Measurements from ENCODE around the gene FAM240A. TPM values are rescaled to one million over a fixed set of nuclear protein-coding genes. Genes with fewer than 3 reads are reported as not detected.

FAM240A gene
- total RNA-seq, 1 experiment from 2014 or later, result not detected

DNA sequence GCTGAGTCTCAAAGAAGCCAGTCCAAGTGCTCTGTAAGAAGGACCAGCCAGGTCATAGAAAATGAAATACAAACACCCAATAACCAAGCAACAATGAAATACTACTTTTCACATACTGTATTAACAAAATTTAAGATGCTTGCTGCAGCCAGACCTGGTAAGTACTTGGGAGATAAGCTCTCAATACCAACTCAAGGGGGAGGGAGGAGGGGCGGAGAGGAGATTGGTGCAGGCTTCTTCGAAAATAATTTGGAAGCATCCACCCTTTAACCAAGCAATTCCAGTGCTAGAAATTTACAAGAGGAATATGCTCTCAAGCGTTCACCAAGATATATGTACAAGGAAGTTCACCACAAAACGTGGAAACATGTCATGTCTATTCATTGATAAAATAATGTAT lies 38.6 kb upstream of the FAM240A start:
- Histone ChIP-seq H3K9me3 (no peaks in the 10 kb centered on the region), H3K4me3 (ENCODE audit: low read depth, low read length) (no peak overlapping the region), H3K4me1 (peaks cover 25% of the 10 kb centered on the region), H3K36me3 (ENCODE audit: control insufficient read depth, insufficient read depth, low read length) (no peaks in the 10 kb centered on the region), H3K27me3 (replicated peaks; ENCODE audit: control insufficient read depth, insufficient read depth, low read length) (no peaks in the 10 kb centered on the region)
- POLR2A ChIA-PET, result interaction anchor here (1.3 to 1.9 kb wide), 2 partner anchors 12 to 15 kb away, joined by 4 to 9 read pairs; no protein-coding TSS in a partner anchor
- H3K27ac Mint-ChIP-seq (ENCODE audit: unreplicated experiment), result peak overlapping the region; percentile 66
- intact Hi-C loops (cut with micrococcal nuclease; ENCODE audit: unreplicated experiment), result loop anchor here (1.0 kb wide), 2 partner anchors 13 to 15 kb away; no protein-coding TSS in a partner anchor
- no peaks in the 10 kb centered on the region for H3K9me3 Mint-ChIP-seq (ENCODE audit: unreplicated experiment)
- H3K4me1 Mint-ChIP-seq (ENCODE audit: low read depth, unreplicated experiment), result no peaks in the 10 kb centered on the region
- no peak overlapping the region for H3K4me3 Mint-ChIP-seq (ENCODE audit: unreplicated experiment)
- CTCF ChIA-PET, result interaction anchor here (1.3 to 2.6 kb wide), 3 partner anchors 10 to 15 kb away, joined by 4 to 14 read pairs (median 6); no protein-coding TSS in a partner anchor
- no peaks in the 10 kb centered on the region for H3K27me3 Mint-ChIP-seq (ENCODE audit: insufficient read depth, unreplicated experiment)
- no TSS peak for BruUV-seq (replicated peaks)
- TF ChIP-seq, protein P1, sequence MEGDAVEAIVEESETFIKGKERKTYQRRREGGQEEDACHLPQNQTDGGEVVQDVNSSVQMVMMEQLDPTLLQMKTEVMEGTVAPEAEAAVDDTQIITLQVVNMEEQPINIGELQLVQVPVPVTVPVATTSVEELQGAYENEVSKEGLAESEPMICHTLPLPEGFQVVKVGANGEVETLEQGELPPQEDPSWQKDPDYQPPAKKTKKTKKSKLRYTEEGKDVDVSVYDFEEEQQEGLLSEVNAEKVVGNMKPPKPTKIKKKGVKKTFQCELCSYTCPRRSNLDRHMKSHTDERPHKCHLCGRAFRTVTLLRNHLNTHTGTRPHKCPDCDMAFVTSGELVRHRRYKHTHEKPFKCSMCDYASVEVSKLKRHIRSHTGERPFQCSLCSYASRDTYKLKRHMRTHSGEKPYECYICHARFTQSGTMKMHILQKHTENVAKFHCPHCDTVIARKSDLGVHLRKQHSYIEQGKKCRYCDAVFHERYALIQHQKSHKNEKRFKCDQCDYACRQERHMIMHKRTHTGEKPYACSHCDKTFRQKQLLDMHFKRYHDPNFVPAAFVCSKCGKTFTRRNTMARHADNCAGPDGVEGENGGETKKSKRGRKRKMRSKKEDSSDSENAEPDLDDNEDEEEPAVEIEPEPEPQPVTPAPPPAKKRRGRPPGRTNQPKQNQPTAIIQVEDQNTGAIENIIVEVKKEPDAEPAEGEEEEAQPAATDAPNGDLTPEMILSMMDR (IDR thresholded peaks at IDR 0.05; ENCODE audit: insufficient read depth in 1 of 2, low read depth in 1 of 2, low read length in 1 of 2, severe bottlenecking in 1 of 2, unreplicated experiment in 1 of 2), result no peak
- no peaks in the 10 kb centered on the region for H3K36me3 Mint-ChIP-seq (ENCODE audit: insufficient read depth, unreplicated experiment)
- no peak for DNase-seq

DNA sequence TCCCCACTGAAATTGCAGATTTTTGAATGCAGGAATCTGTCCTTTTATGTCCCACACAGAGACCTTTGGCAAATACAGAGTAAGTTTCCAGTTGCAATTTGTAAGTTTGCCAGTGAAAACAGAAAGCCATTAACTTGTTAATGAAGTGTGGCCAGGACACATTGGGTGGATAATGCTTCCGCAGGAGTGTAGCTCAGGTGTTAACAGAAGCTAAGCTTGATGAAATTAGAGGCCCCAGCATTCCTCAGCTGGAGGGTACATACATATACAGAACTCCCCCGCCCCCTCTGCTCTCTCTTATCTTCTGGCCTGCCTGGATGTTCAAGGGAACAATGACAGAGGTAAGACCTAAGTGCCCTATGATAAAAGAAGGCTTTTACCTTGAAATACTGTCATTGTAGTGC lies 38.1 kb upstream of the FAM240A start:
- Histone ChIP-seq H3K36me3 (ENCODE audit: control insufficient read depth, insufficient read depth, low read length) (no peaks in the 10 kb centered on the region), H3K4me3 (ENCODE audit: low read depth, low read length) (no peak overlapping the region), H3K27me3 (replicated peaks; ENCODE audit: control insufficient read depth, insufficient read depth, low read length) (no peaks in the 10 kb centered on the region), H3K4me1 (peaks cover 25% of the 10 kb centered on the region), H3K9me3 (no peaks in the 10 kb centered on the region)
- H3K4me1 Mint-ChIP-seq (ENCODE audit: low read depth, unreplicated experiment), result no peaks in the 10 kb centered on the region
- ChIA-PET POLR2A (interaction anchor here (1.3 to 1.9 kb wide), 2 partner anchors 12 to 16 kb away, joined by 4 to 9 read pairs; no protein-coding TSS in a partner anchor), CTCF (interaction anchor here (1.3 to 2.6 kb wide), 4 partner anchors 9 to 19 kb away, joined by 4 to 14 read pairs (median 5); no protein-coding TSS in a partner anchor)
- peak overlapping the region; percentile 66 for H3K27ac Mint-ChIP-seq (ENCODE audit: unreplicated experiment)
- BruUV-seq (replicated peaks), result no TSS peak
- no peaks in the 10 kb centered on the region for H3K9me3 Mint-ChIP-seq (ENCODE audit: unreplicated experiment)
- H3K36me3 Mint-ChIP-seq (ENCODE audit: insufficient read depth, unreplicated experiment), result no peaks in the 10 kb centered on the region
- intact Hi-C loops (cut with micrococcal nuclease; ENCODE audit: unreplicated experiment), result loop anchor here (1.0 kb wide), 2 partner anchors 12 to 16 kb away; no protein-coding TSS in a partner anchor
- peak overlapping the region; percentile 38 for H3K4me3 Mint-ChIP-seq (ENCODE audit: unreplicated experiment)
- DNase-seq, result peak; percentile 85 to 86
- H3K27me3 Mint-ChIP-seq (ENCODE audit: insufficient read depth, unreplicated experiment), result no peaks in the 10 kb centered on the region
- TF ChIP-seq, protein P1 (IDR thresholded peaks at IDR 0.05; ENCODE audit: insufficient read depth in 1 of 2, low read depth in 1 of 2, low read length in 1 of 2, severe bottlenecking in 1 of 2, unreplicated experiment in 1 of 2), result no peak

DNA sequence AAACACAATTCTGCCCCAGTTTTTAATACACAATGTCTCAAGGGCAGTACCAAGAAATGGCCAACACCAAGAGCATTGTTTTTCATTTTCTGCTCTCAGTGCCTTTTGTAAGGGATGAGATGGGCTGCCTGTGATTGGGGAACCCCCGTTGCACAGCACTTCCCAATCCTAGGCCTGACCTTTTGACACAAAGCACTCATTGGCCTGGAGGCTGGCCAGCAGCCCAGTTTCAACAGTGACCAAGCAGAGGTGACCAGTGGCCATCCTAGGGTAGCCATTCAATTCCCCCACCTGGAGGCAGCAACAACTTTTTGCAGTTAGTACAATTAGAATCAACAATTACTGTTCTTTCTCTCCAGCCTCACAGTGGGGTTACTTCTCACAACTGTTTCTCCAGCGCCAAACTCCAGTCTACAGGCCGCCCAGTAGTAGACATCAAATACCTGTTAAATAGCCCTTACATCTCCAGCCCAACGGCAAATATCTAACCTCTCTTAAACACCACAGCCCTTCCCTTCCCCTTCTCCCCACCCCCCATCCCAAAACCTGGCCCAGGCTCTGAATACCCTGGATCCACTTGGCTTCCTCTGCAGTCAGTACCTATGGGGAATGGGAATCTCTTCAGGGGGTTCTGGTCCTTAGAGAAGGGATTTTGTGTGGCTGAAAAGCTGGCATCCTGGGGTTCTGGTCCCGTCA lies 37.3 kb upstream of the FAM240A start:
- DNase-seq, result no peak

More for the DNA sequence above, 37.3 kb upstream of the FAM240A start:
- H3K27ac Mint-ChIP-seq (ENCODE audit: unreplicated experiment), result peak overlapping the region; percentile 66
- Histone ChIP-seq H3K9me3 (no peaks in the 10 kb centered on the region), H3K4me3 (ENCODE audit: low read depth, low read length) (no peak overlapping the region), H3K27me3 (replicated peaks; ENCODE audit: control insufficient read depth, insufficient read depth, low read length) (no peaks in the 10 kb centered on the region), H3K36me3 (ENCODE audit: control insufficient read depth, insufficient read depth, low read length) (no peaks in the 10 kb centered on the region), H3K4me1 (peaks cover 25% of the 10 kb centered on the region)
- intact Hi-C loops (cut with micrococcal nuclease; ENCODE audit: unreplicated experiment), result loop anchor here (1.0 kb wide), 2 partner anchors 11 to 17 kb away; no protein-coding TSS in a partner anchor
- no TSS peak for BruUV-seq (replicated peaks)
- CTCF ChIA-PET, result interaction anchor here (1.3 to 2.6 kb wide), 4 partner anchors 8 to 18 kb away, joined by 4 to 14 read pairs (median 5); no protein-coding TSS in a partner anchor
- POLR2A ChIA-PET, result interaction anchor here (1.3 to 1.9 kb wide), 2 partner anchors 11 to 16 kb away, joined by 4 to 9 read pairs; no protein-coding TSS in a partner anchor
- H3K4me3 Mint-ChIP-seq (ENCODE audit: unreplicated experiment), result peak overlapping the region; percentile 38
- no peaks in the 10 kb centered on the region for H3K36me3 Mint-ChIP-seq (ENCODE audit: insufficient read depth, unreplicated experiment)
- H3K27me3 Mint-ChIP-seq (ENCODE audit: insufficient read depth, unreplicated experiment), result no peaks in the 10 kb centered on the region
- H3K4me1 Mint-ChIP-seq (ENCODE audit: low read depth, unreplicated experiment), result no peaks in the 10 kb centered on the region
- H3K9me3 Mint-ChIP-seq (ENCODE audit: unreplicated experiment), result no peaks in the 10 kb centered on the region
- TF ChIP-seq, protein P1 (IDR thresholded peaks at IDR 0.05; ENCODE audit: insufficient read depth in 1 of 2, low read depth in 1 of 2, low read length in 1 of 2, severe bottlenecking in 1 of 2, unreplicated experiment in 1 of 2), result no peak
